Vagina (tissue), 2 donors: Measurements from ENCODE around the gene IGFBP1.

Experiments used
- CTCF ChIP-seq, 3 experiments: fragments of 450-650 bp in 2 of 3; fragments of 200-600 bp in 1 of 3; sonication (generic) in 1 of 3; IDR thresholded peaks; one replicate each; pipeline ENCODE4 v1.5.1; 2017 to 2019; ENCODE audit warnings: antibody characterized with exemption in 3 of 3, mild to moderate bottlenecking in 2 of 3, moderate library complexity in 2 of 3
- POLR2A ChIP-seq, 2 donors: fragments of 450-650 bp; IDR thresholded peaks; one replicate each; pipeline ENCODE4 v1.6.1; 2017; ENCODE audit warnings: antibody characterized with exemption in 2 of 2, mild to moderate bottlenecking in 2 of 2, moderate library complexity in 2 of 2
- POLR2AphosphoS5 ChIP-seq, 2 donors: sonication (generic); formaldehyde crosslinking; IDR thresholded peaks; one replicate each; pipeline ENCODE4 v1.9.0; 2017; ENCODE audit warnings: antibody characterized with exemption in 2 of 2, mild to moderate bottlenecking in 2 of 2, low read depth in 1 of 2; ENCODE audit not compliant: insufficient read depth in 1 of 2

- TF ChIP-seq CTCF (IDR thresholded peaks at IDR 0.05) (no peak), POLR2AphosphoS5 (IDR thresholded peaks at IDR 0.05; ENCODE audit: insufficient read depth in 1 of 2, low read depth in 1 of 2) (no peak), POLR2A (IDR thresholded peaks at IDR 0.05) (no peak)
Measured at GRCh38 chr7:45894665-45895062, 6.4 kb downstream of the IGFBP1 start.
